Stimulated activated naive B cell treated with anti-CD40 and anti-IgM and Interleukin-4, amounts not matched to agents 10 μg/mL and 1 μg/mL and 100 μg/mL, for 72 hours (primary cell): ENCODE measurements around the gene FRK.
A peak's percentile ranks its signal among the peaks of the same experiment; 100 is the strongest.
"Not testable (repeated sequence)": the region's sequence is repeated elsewhere in the genome, so short reads cannot be mapped to it uniquely, and the experiment has no call there.

Experiments
- ATAC-seq, 2 donors: fragments of 150-1000 bp; cut with Tn5 transposase; replicated peaks; 2 replicates each; pipeline ENCODE4 v1.10.0; 2021; ENCODE audit warnings: moderate library complexity in 1 of 2
- DNase-seq: peaks from one replicate; pipeline ENCODE4 v3.0.0; 2021
- H3K27ac Mint-ChIP-seq: one replicate; pipeline ENCODE4 v1.8.0; 2022; ENCODE audit warnings: mild to moderate bottlenecking, mixed read lengths
- H3K27me3 Mint-ChIP-seq, 2 donors: one replicate each; pipeline ENCODE4 v1.8.0; 2022; ENCODE audit warnings: mixed read lengths in 2 of 2
- H3K36me3 Mint-ChIP-seq, 2 donors: one replicate each; pipeline ENCODE4 v1.8.0; 2022; ENCODE audit warnings: mixed read lengths in 2 of 2, mild to moderate bottlenecking in 1 of 2
- H3K4me1 Mint-ChIP-seq, 2 donors: one replicate each; pipeline ENCODE4 v1.8.0; 2022; ENCODE audit warnings: mixed read lengths in 2 of 2, mild to moderate bottlenecking in 1 of 2
- H3K4me3 Mint-ChIP-seq, 2 donors: one replicate each; pipeline ENCODE4 v1.8.0; 2022; ENCODE audit warnings: mild to moderate bottlenecking in 2 of 2, mixed read lengths in 2 of 2, moderate library complexity in 1 of 2
- H3K9me3 Mint-ChIP-seq, 2 donors: one replicate each; pipeline ENCODE4 v1.8.0; 2022; ENCODE audit warnings: mixed read lengths in 2 of 2, mild to moderate bottlenecking in 1 of 2

The FRK gene

GRCh38 chr6:116060572-116061283 is at the start of gene FRK:
TSS of gene FRK (minus strand) at chr6:116060891. CDS start at chr6:116060311, 580 bp downstream.
- H3K9me3 Mint-ChIP-seq, result no peaks in the 10 kb centered on the region
- peak within 1 kb of the TSS; percentile 23 to 39 for H3K4me3 Mint-ChIP-seq
- H3K36me3 Mint-ChIP-seq, result no peaks in the 10 kb centered on the region
- H3K27me3 Mint-ChIP-seq, result peaks cover 4 to 31% of the 10 kb centered on the region in 2 donors
- no peak within 1 kb of the TSS for H3K27ac Mint-ChIP-seq
- ATAC-seq (peak in 1 of 2 donors; percentile 47), DNase-seq (no peak)
- peaks cover 6 to 7% of the 10 kb centered on the region in 2 donors for H3K4me1 Mint-ChIP-seq

DNA sequence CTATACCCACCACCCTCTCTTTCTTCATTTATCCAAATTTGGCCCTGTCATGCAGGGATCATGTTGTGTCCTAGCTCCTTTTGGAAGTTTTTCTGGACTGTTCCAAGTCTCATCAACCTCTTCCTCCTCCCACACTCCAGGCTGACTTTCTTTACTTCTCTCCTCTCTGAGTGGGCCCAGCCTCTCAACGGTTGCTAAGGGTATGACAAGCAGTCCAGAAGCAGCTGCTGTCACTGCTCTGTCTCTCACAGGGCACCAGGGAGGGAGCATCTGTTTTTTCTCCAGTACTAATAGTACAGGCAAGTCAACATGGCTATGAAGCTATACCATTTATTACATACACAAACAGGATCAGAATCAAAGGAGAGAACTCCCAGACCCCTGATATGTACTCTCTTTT is 48.1 kb upstream of the FRK start:
- peaks cover 5 to 18% of the 10 kb centered on the region in 2 donors for H3K4me1 Mint-ChIP-seq
- H3K36me3 Mint-ChIP-seq, result peaks cover 20 to 44% of the 10 kb centered on the region in 2 donors
- H3K27ac Mint-ChIP-seq, result no peak overlapping the region
- no peaks in the 10 kb centered on the region for H3K27me3 Mint-ChIP-seq
- DNase-seq (no peak), ATAC-seq (no peak)
- no peak overlapping the region for H3K4me3 Mint-ChIP-seq
- H3K9me3 Mint-ChIP-seq, result no peaks in the 10 kb centered on the region

- H3K4me1 Mint-ChIP-seq, result peaks cover 21 to 41% of the 10 kb centered on the region in 2 donors
- no peak overlapping the region for H3K4me3 Mint-ChIP-seq
- ATAC-seq (no peak), DNase-seq (no peak)
- no peaks in the 10 kb centered on the region for H3K27me3 Mint-ChIP-seq
- H3K36me3 Mint-ChIP-seq, result peaks cover 17 to 26% of the 10 kb centered on the region in 2 donors
- no peaks in the 10 kb centered on the region for H3K9me3 Mint-ChIP-seq
- H3K27ac Mint-ChIP-seq, result no peak overlapping the region
Observed at GRCh38 chr6:116106146-116106545, 45.5 kb upstream of the FRK start.

- Mint-ChIP-seq H3K36me3 (peaks cover 11 to 19% of the 10 kb centered on the region in 2 donors), H3K4me3 (no peak overlapping the region), H3K4me1 (peaks cover 21 to 45% of the 10 kb centered on the region in 2 donors), H3K27me3 (no peaks in the 10 kb centered on the region), H3K27ac (no peak overlapping the region), H3K9me3 (no peaks in the 10 kb centered on the region)
- no peak for DNase-seq
- ATAC-seq, result no peak
Observed at GRCh38 chr6:116105247-116105646, 44.6 kb upstream of the FRK start.

DNA sequence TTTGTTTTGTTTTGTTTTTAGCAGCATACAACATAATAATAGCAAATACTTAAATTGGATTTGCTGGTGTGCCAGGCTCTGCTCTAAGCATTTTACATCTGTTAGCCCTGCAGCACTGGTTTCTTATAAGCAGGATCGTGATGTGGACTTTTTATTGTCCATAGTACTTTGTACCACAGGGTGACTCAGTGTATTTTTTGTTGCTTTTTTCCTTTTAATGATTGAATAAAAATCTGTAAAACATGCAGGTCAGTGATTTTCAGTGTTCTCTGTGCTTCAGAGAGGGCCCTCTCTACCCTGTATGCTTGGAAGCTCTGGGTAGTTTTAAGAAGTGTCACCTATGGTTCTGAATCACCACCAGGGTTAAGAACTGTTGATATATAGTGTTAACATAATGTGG is 43.9 kb upstream of the FRK start:
- DNase-seq (no peak), ATAC-seq (no peak)
- no peak overlapping the region for H3K27ac Mint-ChIP-seq
- H3K36me3 Mint-ChIP-seq, result peaks cover 10 to 18% of the 10 kb centered on the region in 2 donors
- H3K4me1 Mint-ChIP-seq, result peaks cover 21 to 47% of the 10 kb centered on the region in 2 donors
- H3K9me3 Mint-ChIP-seq, result no peaks in the 10 kb centered on the region
- no peak overlapping the region for H3K4me3 Mint-ChIP-seq
- H3K27me3 Mint-ChIP-seq, result no peaks in the 10 kb centered on the region

GRCh38 chr6:116102873-116103272 is 42.2 kb upstream of the FRK start:
- Mint-ChIP-seq H3K36me3 (peaks cover 3 to 7% of the 10 kb centered on the region in 2 donors), H3K4me3 (peak overlapping the region in 1 of 2 donors; percentile 53), H3K27me3 (no peaks in the 10 kb centered on the region), H3K9me3 (no peaks in the 10 kb centered on the region), H3K4me1 (peaks cover 27 to 49% of the 10 kb centered on the region in 2 donors), H3K27ac (peak overlapping the region; percentile 31)
- no peak for DNase-seq
- ATAC-seq, result no peak

- DNase-seq (no peak), ATAC-seq (no peak)
- Mint-ChIP-seq H3K4me1 (peaks cover 26 to 49% of the 10 kb centered on the region in 2 donors), H3K27ac (peak overlapping the region; percentile 37), H3K27me3 (no peaks in the 10 kb centered on the region), H3K4me3 (peak overlapping the region; percentile 93 to 97), H3K9me3 (peaks cover 0 to under 1% of the 10 kb centered on the region in 2 donors), H3K36me3 (peaks cover 4 to 8% of the 10 kb centered on the region in 2 donors)
Observed at GRCh38 chr6:116101790-116102189, 41.1 kb upstream of the FRK start.

DNA sequence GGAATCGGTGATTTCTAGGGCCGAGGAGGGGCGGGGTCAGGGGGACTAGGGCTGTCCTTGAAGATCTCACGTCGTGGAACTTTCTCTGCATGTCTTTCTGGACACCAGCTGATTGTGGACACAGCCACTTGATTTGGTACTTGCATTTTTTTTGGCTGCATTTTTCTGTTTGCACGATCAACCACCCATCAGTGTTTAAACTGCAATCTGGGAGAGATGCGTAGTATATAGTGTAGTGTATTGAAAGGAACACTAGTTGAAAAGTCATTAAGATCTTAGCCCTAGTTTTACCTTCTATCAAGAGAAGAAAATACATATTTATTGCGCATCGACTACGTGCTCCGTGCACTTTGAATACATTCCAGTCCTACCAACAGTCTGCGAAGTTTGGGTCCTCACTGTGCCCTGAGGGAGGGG is 40.6 kb upstream of the FRK start:
- peak overlapping the region; percentile 93 to 97 for H3K4me3 Mint-ChIP-seq

GRCh38 chr6:116100419-116101301 is 40.0 kb upstream of the FRK start, which contains the start of gene NT5DC1:
TSS of gene NT5DC1 (plus strand) at chr6:116100853. CDS start at chr6:116100931, 78 bp downstream.
- peak; percentile 80 for DNase-seq
- H3K27ac Mint-ChIP-seq, result peak within 1 kb of the TSS; percentile 94
- peaks cover 26 to 44% of the 10 kb centered on the region in 2 donors for H3K4me1 Mint-ChIP-seq
- H3K9me3 Mint-ChIP-seq, result peaks cover 7% of the 10 kb centered on the region in 2 donors
- peaks cover 9 to 18% of the 10 kb centered on the region in 2 donors for H3K36me3 Mint-ChIP-seq
- H3K4me3 Mint-ChIP-seq, result peak within 1 kb of the TSS; percentile 93 to 97
- peak; percentile 89 to 93 for ATAC-seq
- no peaks in the 10 kb centered on the region for H3K27me3 Mint-ChIP-seq

More for the DNA sequence above, 40.6 kb upstream of the FRK start:
- ATAC-seq, result peak; percentile 0 to 2
- peaks cover 8 to 12% of the 10 kb centered on the region in 2 donors for H3K36me3 Mint-ChIP-seq
- H3K27ac Mint-ChIP-seq, result peak overlapping the region; percentile 94
- DNase-seq, result no peak
- H3K9me3 Mint-ChIP-seq, result peaks cover under 1 to 3% of the 10 kb centered on the region in 2 donors
- peaks cover 26 to 49% of the 10 kb centered on the region in 2 donors for H3K4me1 Mint-ChIP-seq
- no peaks in the 10 kb centered on the region for H3K27me3 Mint-ChIP-seq

- Mint-ChIP-seq H3K4me1 (peaks cover 22 to 35% of the 10 kb centered on the region in 2 donors), H3K27ac (no peak overlapping the region), H3K4me3 (no peak overlapping the region), H3K27me3 (no peaks in the 10 kb centered on the region), H3K9me3 (peaks cover 7 to 10% of the 10 kb centered on the region in 2 donors), H3K36me3 (peaks cover 9 to 15% of the 10 kb centered on the region in 2 donors)
- ATAC-seq (no peak), DNase-seq (no peak)
Observed at GRCh38 chr6:116099036-116099435, 38.3 kb upstream of the FRK start.

DNA sequence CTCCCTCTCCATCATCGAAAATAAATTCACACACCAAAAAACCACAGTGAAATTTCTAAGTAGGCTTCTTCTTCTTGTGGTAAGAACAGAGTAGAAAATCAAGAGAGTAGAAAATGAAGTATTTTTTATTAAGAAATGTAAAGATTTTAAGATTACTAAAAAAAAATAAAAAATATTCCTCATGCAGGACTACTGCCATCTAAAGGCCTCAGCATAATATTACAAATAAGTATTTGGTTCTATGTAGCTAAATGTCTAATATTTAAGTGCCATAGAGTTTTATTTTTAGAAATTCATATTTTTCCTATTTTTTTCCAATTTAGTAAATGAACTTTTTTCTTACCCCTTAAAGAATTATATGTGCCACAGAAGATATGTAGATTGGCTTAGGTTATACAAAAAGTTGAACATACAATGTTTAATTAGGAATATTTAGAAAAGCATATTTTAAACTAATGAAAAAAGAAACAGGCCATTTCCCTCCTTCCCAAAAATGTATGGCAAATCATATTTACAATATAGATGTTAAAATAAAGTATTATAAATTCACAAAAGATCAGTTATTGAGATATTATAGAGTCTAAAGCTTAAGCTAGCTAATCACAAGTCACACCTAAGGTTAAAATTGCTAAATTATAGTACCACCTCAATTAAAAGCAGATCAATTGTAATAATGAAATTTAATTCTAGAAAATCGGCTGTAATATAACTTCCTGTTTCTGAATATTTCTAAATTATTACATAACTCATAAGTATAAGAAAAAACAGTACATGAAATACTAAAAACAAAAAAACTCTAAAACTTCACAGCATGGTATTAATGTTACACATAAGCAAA is 36.5 kb upstream of the FRK start:
- ATAC-seq, result no peak

GRCh38 chr6:116096048-116096759 is 35.5 kb upstream of the FRK start:
- not testable (repeated sequence) for H3K9me3 Mint-ChIP-seq, H3K27me3 Mint-ChIP-seq, H3K27ac Mint-ChIP-seq, DNase-seq, H3K4me3 Mint-ChIP-seq, ATAC-seq
- Mint-ChIP-seq H3K4me1 (peaks cover 6 to 12% of the 10 kb centered on the region in 2 donors), H3K36me3 (peaks cover 6 to 11% of the 10 kb centered on the region in 2 donors)

More for the DNA sequence above, 36.5 kb upstream of the FRK start:
- Mint-ChIP-seq H3K36me3 (peaks cover 6 to 11% of the 10 kb centered on the region in 2 donors), H3K4me1 (peaks cover 11 to 21% of the 10 kb centered on the region in 2 donors), H3K27ac (no peak overlapping the region), H3K9me3 (peaks cover 7 to 10% of the 10 kb centered on the region in 2 donors), H3K4me3 (no peak overlapping the region), H3K27me3 (peaks cover 8% of the 10 kb centered on the region in 2 donors)
- no peak for DNase-seq

GRCh38 chr6:116094041-116094440 is 33.4 kb upstream of the FRK start:
- peaks cover 7 to 11% of the 10 kb centered on the region in 2 donors for H3K36me3 Mint-ChIP-seq
- H3K27me3 Mint-ChIP-seq, result peaks cover 8% of the 10 kb centered on the region in 2 donors
- ATAC-seq (no peak), DNase-seq (no peak)
- peaks cover 6 to 7% of the 10 kb centered on the region in 2 donors for H3K4me1 Mint-ChIP-seq
- H3K9me3 Mint-ChIP-seq, result peaks cover 7 to 10% of the 10 kb centered on the region in 2 donors
- no peak overlapping the region for H3K27ac Mint-ChIP-seq
- H3K4me3 Mint-ChIP-seq, result no peak overlapping the region
